GM21717 (cell line): Measurements from ENCODE around the gene HSPB7.
"Not testable (repeated sequence)": the region's sequence is repeated elsewhere in the genome, so short reads cannot be mapped to it uniquely, and the experiment has no call there.

Experiments used
- ATAC-seq: cut with Tn5 transposase; IDR thresholded peaks from one replicate; pipeline ENCODE4 v1.9.1; 2021; ENCODE audit warnings: mild to moderate bottlenecking, moderate library complexity; ENCODE audit not compliant: unreplicated experiment

The HSPB7 gene

GRCh38 chr1:15983275-15983674 lies 34.6 kb downstream of the HSPB7 start:
- ATAC-seq, result no peak

DNA sequence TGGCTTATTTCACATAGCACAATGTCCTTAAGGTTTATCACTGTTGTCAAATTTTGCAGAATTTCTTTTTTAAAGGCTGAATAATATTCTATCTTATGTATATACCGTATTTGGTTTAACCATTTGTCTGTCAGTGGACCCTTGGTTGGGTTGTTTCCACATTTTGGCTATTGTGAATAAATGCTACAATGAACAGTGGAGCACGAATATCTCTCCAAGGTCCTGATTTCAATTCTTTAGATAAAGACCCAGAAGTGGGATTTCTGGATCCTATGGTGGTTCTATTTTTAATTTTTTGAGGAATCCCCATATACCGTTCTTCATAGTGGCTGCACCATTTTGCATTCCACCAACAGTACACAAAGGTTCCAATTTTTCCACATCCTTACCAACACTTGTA lies 36.2 kb downstream of the HSPB7 start:
- no peak for ATAC-seq

DNA sequence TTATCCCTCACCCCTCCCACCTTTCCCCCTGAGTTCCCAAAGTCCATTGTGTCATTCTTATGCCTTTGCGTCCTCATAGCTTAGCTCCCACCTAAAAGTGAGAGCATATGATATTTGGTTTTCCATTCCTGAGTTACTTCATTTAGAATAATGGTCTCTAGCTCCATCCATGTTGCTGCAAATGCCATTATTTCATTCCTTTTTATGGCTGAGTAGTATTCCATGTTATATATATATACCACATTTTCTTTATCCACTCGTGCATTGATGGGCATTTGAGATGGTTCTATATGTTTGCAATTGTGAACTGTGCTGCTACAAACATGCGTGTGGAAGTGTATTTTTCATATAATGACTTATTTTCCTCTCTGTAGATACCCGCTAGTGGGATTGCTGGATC lies 39.9 kb downstream of the HSPB7 start:
- ATAC-seq, result not testable (repeated sequence)

GRCh38 chr1:15975805-15976680 lies 41.8 kb downstream of the HSPB7 start, which contains the start of gene ZBTB17:
Gene ZBTB17 (minus strand): TSS chr1:15976101. CDS start chr1:15948495, 27,606 bp downstream.
- peak; percentile 54 for ATAC-seq

DNA sequence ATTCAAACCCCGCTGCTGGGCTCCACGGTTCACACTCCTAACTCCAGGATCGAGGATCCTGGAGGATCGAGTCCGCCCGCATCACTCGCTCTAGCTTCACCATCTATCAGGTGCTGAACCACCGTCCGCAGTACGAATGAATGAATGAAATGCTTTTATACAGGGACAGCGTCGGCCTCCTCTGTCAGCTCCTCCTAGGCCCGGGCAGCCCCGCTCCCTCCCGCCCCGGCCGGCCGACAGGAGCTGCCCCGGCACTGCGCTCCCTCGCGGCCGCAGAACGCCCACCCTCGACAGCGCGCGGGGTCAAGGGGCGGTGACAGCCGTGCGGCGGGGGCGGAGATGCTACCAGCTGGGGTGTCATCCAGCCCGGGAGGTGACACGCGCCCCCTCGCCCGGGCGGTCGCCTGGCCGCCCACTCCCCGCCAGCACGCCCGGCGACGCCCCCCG lies 42.5 kb downstream of the HSPB7 start:
- peak; percentile 41 for ATAC-seq

DNA sequence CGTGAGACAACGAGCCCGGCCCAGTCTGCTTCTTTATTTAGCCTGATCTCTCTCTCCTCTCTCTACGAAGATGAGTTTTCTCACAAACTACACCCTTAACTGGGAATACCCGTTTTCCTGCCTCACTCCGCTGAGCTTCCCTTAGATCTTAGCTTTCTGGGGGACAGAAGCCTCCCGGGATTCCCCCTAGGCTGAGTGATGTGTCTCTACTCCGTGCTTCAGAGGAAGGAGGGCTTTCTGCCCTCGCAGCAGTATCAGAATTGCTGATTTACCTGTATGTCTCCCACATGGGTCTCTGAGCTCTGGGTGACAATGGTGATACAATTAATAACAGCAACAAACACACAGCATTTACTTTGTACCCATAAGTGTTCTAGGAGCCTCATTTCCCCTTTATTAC lies 43.0 kb downstream of the HSPB7 start:
- peak; percentile 39 for ATAC-seq

GRCh38 chr1:15973772-15974171 lies 44.1 kb downstream of the HSPB7 start:
- ATAC-seq, result no peak

GRCh38 chr1:15972409-15972808 lies 45.4 kb downstream of the HSPB7 start:
- ATAC-seq, result no peak

- no peak for ATAC-seq
These were observed 46.9 kb downstream of the HSPB7 start for GRCh38 chr1:15970911-15971310.

- no peak for ATAC-seq
These were observed 48.4 kb downstream of the HSPB7 start for GRCh38 chr1:15969321-15969880.

GRCh38 chr1:15968172-15968571 lies 49.7 kb downstream of the HSPB7 start:
- ATAC-seq, result no peak

DNA sequence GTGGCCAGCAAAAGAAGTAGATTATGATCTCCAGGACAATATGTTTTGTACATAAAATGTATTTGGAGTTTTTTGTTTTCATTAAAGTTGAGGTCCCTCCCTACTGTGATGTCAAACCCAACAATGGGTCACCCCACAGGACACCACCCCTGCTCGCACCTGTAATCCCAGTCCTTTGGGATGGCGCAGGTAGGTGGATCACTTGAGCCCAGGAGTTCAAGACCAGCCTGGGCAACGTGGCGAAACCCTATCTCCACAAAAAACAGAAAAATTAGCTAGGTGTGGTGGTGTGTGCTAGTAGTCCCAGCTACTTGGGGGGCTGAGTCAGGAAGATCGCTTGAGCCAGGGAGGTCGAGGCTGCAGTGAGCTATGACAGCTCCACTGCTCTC lies 50.9 kb downstream of the HSPB7 start:
- ATAC-seq, result no peak

DNA sequence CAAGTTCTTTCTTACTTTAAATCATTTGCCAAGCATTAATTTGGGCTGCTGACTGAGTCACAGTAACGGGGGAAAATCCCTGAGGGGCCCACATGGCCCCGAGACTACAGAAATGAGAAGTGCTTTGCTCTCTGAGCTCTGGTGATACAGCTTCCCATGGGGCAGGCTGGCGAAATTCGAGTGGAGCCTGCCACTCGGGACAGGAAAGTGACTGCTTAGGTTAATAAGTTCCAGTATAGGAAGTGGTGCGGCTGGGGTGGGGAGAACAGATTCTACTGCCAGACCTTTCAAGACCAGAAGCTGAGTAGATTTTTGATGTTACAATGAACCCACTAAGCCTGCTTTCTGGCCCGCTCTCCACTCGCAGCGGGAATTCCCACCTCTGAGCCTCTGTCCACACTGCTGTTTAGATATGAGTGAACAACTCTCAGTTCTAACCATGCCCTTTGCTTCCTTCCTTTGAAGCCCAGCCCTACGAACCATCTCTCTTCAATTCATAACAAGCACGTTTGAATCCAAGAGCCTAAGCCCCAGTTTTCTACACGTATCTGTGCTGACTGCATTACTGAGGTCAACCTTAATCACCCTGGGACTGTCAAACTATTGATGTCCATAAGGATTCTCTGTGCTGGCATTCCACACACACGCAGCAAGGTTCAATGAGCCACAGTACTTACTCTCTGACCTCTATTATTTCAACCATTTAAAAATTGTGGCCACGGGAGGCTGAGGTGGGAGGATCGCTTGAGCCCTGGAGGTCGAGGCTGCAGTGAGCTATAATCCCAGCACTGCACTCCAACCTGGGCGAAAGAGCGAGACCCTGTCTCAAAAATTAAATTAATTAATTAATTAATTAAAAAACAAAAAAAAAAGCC lies 51.5 kb downstream of the HSPB7 start:
- peak; percentile 62 for ATAC-seq

- ATAC-seq, result no peak
These were observed 52.5 kb downstream of the HSPB7 start for GRCh38 chr1:15965228-15965767.
